Right atrium auricular region (tissue), 2 donors: ENCODE results near the gene RGL1. TPM values are rescaled to one million over a fixed set of nuclear protein-coding genes. Genes with fewer than 3 reads are reported as not detected.
A peak's percentile ranks its signal among the peaks of the same experiment; 100 is the strongest.

Experiments
- DNase-seq: peaks from one replicate; pipeline ENCODE4 v3.0.0-alpha.2; 2019; ENCODE audit warnings: low spot score
- H3K27ac ChIP-seq, 2 donors: fragments of 200-600 bp; sonication (generic); 1 replicate in 1 of 2; 2 replicates in 1 of 2; pipeline ENCODE4 v1.5.1; 2016 to 2019
- H3K27me3 ChIP-seq, 2 donors: fragments of 200-600 bp; sonication (generic); one replicate each; pipeline versions ENCODE4 v1.5.1 to v1.6.0; 2017 to 2019
- H3K36me3 ChIP-seq: fragments of 200-600 bp; sonication (generic); one replicate; pipeline ENCODE4 v1.5.1; 2016
- H3K4me1 ChIP-seq, 2 donors: fragments of 200-600 bp; sonication (generic); one replicate each; pipeline versions ENCODE4 v1.5.1 to v1.6.0; 2017 to 2019
- H3K4me3 ChIP-seq, 2 donors: fragments of 200-600 bp; sonication (generic); 1 replicate in 1 of 2; 2 replicates in 1 of 2; pipeline ENCODE4 v1.5.1; 2017 to 2019; ENCODE audit warnings: mild to moderate bottlenecking in 1 of 2, moderate library complexity in 1 of 2
- H3K9me3 ChIP-seq, 2 donors: fragments of 200-600 bp; sonication (generic); one replicate each; pipeline ENCODE4 v1.5.1; 2019
- CTCF ChIP-seq, 2 donors: fragments of 200-600 bp; sonication (generic); IDR thresholded peaks; one replicate each; pipeline ENCODE4 v1.5.1; 2019; ENCODE audit warnings: antibody characterized with exemption in 2 of 2
- total RNA-seq, 2 donors: library from RNA; depleted of rRNA; stranded (reverse); fragments of >200 nt; gene quantifications; one replicate each; pipeline ENCODE4 v1.1.0, GENCODE V29; 2016

RGL1 gene
- total RNA-seq, 2 donors from 2014 or later, result 14.9 to 22.7 TPM

- H3K36me3 ChIP-seq, result no peaks in the 10 kb centered on the region
- no peak overlapping the region for H3K27ac ChIP-seq
- H3K27me3 ChIP-seq, result no peaks in the 10 kb centered on the region
- H3K9me3 ChIP-seq, result no peaks in the 10 kb centered on the region
- no peak overlapping the region for H3K4me3 ChIP-seq
- DNase-seq, result no peak
- peaks cover 0 to 59% of the 10 kb centered on the region in 2 donors for H3K4me1 ChIP-seq
- no peak for TF ChIP-seq CTCF (IDR thresholded peaks at IDR 0.05)
These were observed 6.0 kb downstream of the RGL1 start for GRCh38 chr1:183810756-183811544.

GRCh38 chr1:183812128-183812527 is 7.2 kb downstream of the RGL1 start:
- no peak for DNase-seq
- Histone ChIP-seq H3K36me3 (no peaks in the 10 kb centered on the region), H3K4me3 (no peak overlapping the region), H3K27ac (peak overlapping the region in 1 of 2 donors; percentile 27), H3K4me1 (peaks cover 0 to 56% of the 10 kb centered on the region in 2 donors), H3K27me3 (no peaks in the 10 kb centered on the region), H3K9me3 (no peaks in the 10 kb centered on the region)
- TF ChIP-seq CTCF (IDR thresholded peaks at IDR 0.05), result no peak

- no peaks in the 10 kb centered on the region for H3K27me3 ChIP-seq
- H3K4me3 ChIP-seq, result no peak overlapping the region
- no peak for TF ChIP-seq CTCF (IDR thresholded peaks at IDR 0.05)
- H3K27ac ChIP-seq, result peak overlapping the region in 1 of 2 donors; percentile 27
- H3K9me3 ChIP-seq, result no peaks in the 10 kb centered on the region
- H3K36me3 ChIP-seq, result no peaks in the 10 kb centered on the region
- no peak for DNase-seq
- peaks cover 0 to 62% of the 10 kb centered on the region in 2 donors for H3K4me1 ChIP-seq
These were observed 8.0 kb downstream of the RGL1 start for GRCh38 chr1:183812686-183813569.

- peaks cover 0 to 69% of the 10 kb centered on the region in 2 donors for H3K4me1 ChIP-seq
- TF ChIP-seq CTCF (IDR thresholded peaks at IDR 0.05), result no peak
- H3K27me3 ChIP-seq, result no peaks in the 10 kb centered on the region
- DNase-seq, result no peak
- H3K9me3 ChIP-seq, result no peaks in the 10 kb centered on the region
- no peak overlapping the region for H3K4me3 ChIP-seq
- H3K27ac ChIP-seq, result no peak overlapping the region
- no peaks in the 10 kb centered on the region for H3K36me3 ChIP-seq
These were observed 9.3 kb downstream of the RGL1 start for GRCh38 chr1:183814121-183814681.

- no peaks in the 10 kb centered on the region for H3K9me3 ChIP-seq
- no peak overlapping the region for H3K27ac ChIP-seq
- no peak overlapping the region for H3K4me3 ChIP-seq
- DNase-seq, result no peak
- no peaks in the 10 kb centered on the region for H3K36me3 ChIP-seq
- no peaks in the 10 kb centered on the region for H3K27me3 ChIP-seq
- no peak for TF ChIP-seq CTCF (IDR thresholded peaks at IDR 0.05)
- peaks cover 0 to 66% of the 10 kb centered on the region in 2 donors for H3K4me1 ChIP-seq
These were observed 11.2 kb downstream of the RGL1 start for GRCh38 chr1:183816110-183816509.
